Astrocyte (in vitro differentiated cells and primary cell): ENCODE results near the gene HNRNPM. TPM values are rescaled to one million over a fixed set of nuclear protein-coding genes. Genes with fewer than 3 reads are reported as not detected.

Source experiments
- DNase-seq: peaks from one replicate; pipeline ENCODE4 v3.0.0-alpha.2; 2010; ENCODE audit warnings: low read depth
- FAIRE-seq: peaks from 2 replicates; lab custom pipeline; 2011; peaks lifted over from hg19 to GRCh38; lab: Jason Lieb, UNC
- H2AFZ ChIP-seq: 2 replicates; pipeline ENCODE4 v1.6.0; 2012; ENCODE audit warnings: low read depth, low read length, inconsistent platforms
- H3K27ac ChIP-seq: 2 replicates; pipeline ENCODE4 v1.5.1; 2011; ENCODE audit warnings: low read depth, low read length, inconsistent platforms
- H3K27me3 ChIP-seq: 2 replicates; pipeline ENCODE4 v1.6.0; 2011; ENCODE audit warnings: low read length, inconsistent platforms; ENCODE audit not compliant: insufficient read depth
- H3K36me3 ChIP-seq: 2 replicates; pipeline ENCODE4 v1.5.1; 2011; ENCODE audit warnings: low read length, inconsistent platforms; ENCODE audit not compliant: insufficient read depth
- H3K4me1 ChIP-seq: 2 replicates; pipeline ENCODE4 v1.5.1; 2011; ENCODE audit warnings: low read length, inconsistent platforms; ENCODE audit not compliant: insufficient read depth
- H3K4me2 ChIP-seq: 2 replicates; pipeline ENCODE4 v1.6.0; 2012; ENCODE audit warnings: low read length, inconsistent platforms
- H3K4me3 ChIP-seq: 2 replicates; pipeline ENCODE4 v1.5.1; 2011; ENCODE audit warnings: low read depth, mild to moderate bottlenecking, low read length, inconsistent platforms; ENCODE audit not compliant: insufficient read depth
- H3K79me2 ChIP-seq: 2 replicates; pipeline ENCODE4 v1.6.0; 2012; ENCODE audit warnings: mild to moderate bottlenecking, low read length, inconsistent platforms; ENCODE audit not compliant: insufficient read depth
- H3K9ac ChIP-seq: 2 replicates; pipeline ENCODE4 v1.6.0; 2012; ENCODE audit warnings: mild to moderate bottlenecking, low read length, inconsistent platforms
- H3K9me3 ChIP-seq: 2 replicates; pipeline ENCODE4 v1.5.1; 2012; ENCODE audit warnings: low read depth, mild to moderate bottlenecking, low read length, inconsistent platforms; ENCODE audit not compliant: insufficient read depth
- H4K20me1 ChIP-seq: 2 replicates; pipeline ENCODE4 v1.6.0; 2012; ENCODE audit warnings: low read length, inconsistent platforms; ENCODE audit not compliant: insufficient read depth
- H3K27ac Mint-ChIP-seq: one replicate; pipeline ENCODE4 v1.8.0; 2021; ENCODE audit warnings: mild to moderate bottlenecking, mixed read lengths; ENCODE audit not compliant: unreplicated experiment
- H3K27me3 Mint-ChIP-seq: one replicate; pipeline ENCODE4 v1.8.0; 2021; ENCODE audit warnings: low read depth, mixed read lengths; ENCODE audit not compliant: unreplicated experiment
- H3K36me3 Mint-ChIP-seq: one replicate; pipeline ENCODE4 v1.8.0; 2021; ENCODE audit warnings: low read depth, mixed read lengths; ENCODE audit not compliant: unreplicated experiment
- H3K4me1 Mint-ChIP-seq: one replicate; pipeline ENCODE4 v1.8.0; 2021; ENCODE audit warnings: low read depth, mixed read lengths; ENCODE audit not compliant: unreplicated experiment
- H3K4me3 Mint-ChIP-seq: one replicate; pipeline ENCODE4 v1.8.0; 2021; ENCODE audit warnings: mild to moderate bottlenecking, moderate library complexity, mixed read lengths; ENCODE audit not compliant: unreplicated experiment
- H3K9me3 Mint-ChIP-seq: one replicate; pipeline ENCODE4 v1.8.0; 2021; ENCODE audit warnings: mild to moderate bottlenecking, mixed read lengths; ENCODE audit not compliant: unreplicated experiment
- EZH2 ChIP-seq: IDR thresholded peaks from 2 replicates; pipeline ENCODE4 v1.6.1; 2012; ENCODE audit warnings: mild to moderate bottlenecking, low read length, inconsistent platforms; ENCODE audit not compliant: insufficient read depth
- total RNA-seq: library from RNA; stranded (reverse); gene quantifications from 2 replicates; pipeline ENCODE4 v1.2.1, GENCODE V29; 2021
- TF ChIP-seq, protein P1 (sequence below): IDR thresholded peaks from 2 replicates; pipeline ENCODE4 v1.5.1; 2011; ENCODE audit warnings: low read depth, mild to moderate bottlenecking, inconsistent platforms, low read length, moderate library complexity; ENCODE audit not compliant: insufficient read depth

Gene HNRNPM
- total RNA-seq, 1 donor from 2014 or later, result 172 TPM

GRCh38 chr19:8429044-8429443, 15.7 kb upstream of the HNRNPM start:
- Mint-ChIP-seq H3K9me3 (no peaks in the 10 kb centered on the region), H3K27me3 (no peaks in the 10 kb centered on the region), H3K4me3 (no peak overlapping the region), H3K27ac (no peak overlapping the region), H3K36me3 (peaks cover 8% of the 10 kb centered on the region), H3K4me1 (peaks cover 6% of the 10 kb centered on the region)
- Histone ChIP-seq H4K20me1 (no peaks in the 10 kb centered on the region), H3K9ac (no peak overlapping the region), H3K27me3 (no peaks in the 10 kb centered on the region), H3K4me3 (no peak overlapping the region), H3K27ac (no peak overlapping the region), H3K9me3 (no peaks in the 10 kb centered on the region), H3K4me1 (peaks cover 3% of the 10 kb centered on the region), H3K79me2 (no peaks in the 10 kb centered on the region), H2AFZ (no peak overlapping the region), H3K4me2 (no peak overlapping the region), H3K36me3 (no peaks in the 10 kb centered on the region)
- TF ChIP-seq EZH2, result no peak
- no peak for DNase-seq
- no peak for FAIRE-seq

DNA sequence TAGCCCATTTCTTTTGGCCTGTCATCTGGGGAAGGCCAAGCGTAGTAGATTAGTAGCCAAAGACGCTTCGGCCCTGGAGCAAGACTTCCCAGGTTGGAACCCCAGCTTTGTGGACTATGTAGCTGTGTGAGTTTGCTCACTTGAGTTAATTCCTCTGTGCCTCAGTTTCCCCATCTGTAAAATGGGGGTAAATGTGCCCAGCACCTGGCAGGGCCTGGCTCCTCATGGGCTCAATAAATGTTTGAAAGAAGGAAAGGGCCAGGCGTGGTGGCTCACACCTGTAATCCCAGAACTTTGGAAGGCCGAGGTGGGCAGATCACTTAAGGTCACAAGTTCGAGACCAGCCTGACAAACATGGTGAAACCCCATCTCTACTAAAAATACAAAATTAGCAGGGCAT, 14.9 kb upstream of the HNRNPM start:
- Histone ChIP-seq H3K9me3 (no peaks in the 10 kb centered on the region), H3K27ac (no peak overlapping the region), H3K4me2 (no peak overlapping the region), H4K20me1 (no peaks in the 10 kb centered on the region), H3K27me3 (no peaks in the 10 kb centered on the region), H3K79me2 (no peaks in the 10 kb centered on the region), H2AFZ (no peak overlapping the region), H3K4me1 (no peaks in the 10 kb centered on the region), H3K36me3 (no peaks in the 10 kb centered on the region), H3K9ac (no peak overlapping the region), H3K4me3 (no peak overlapping the region)
- Mint-ChIP-seq H3K27ac (no peak overlapping the region), H3K4me1 (peaks cover 2% of the 10 kb centered on the region), H3K9me3 (no peaks in the 10 kb centered on the region), H3K36me3 (peaks cover 8% of the 10 kb centered on the region), H3K27me3 (no peaks in the 10 kb centered on the region), H3K4me3 (no peak overlapping the region)
- no peak for TF ChIP-seq EZH2
- TF ChIP-seq, protein P1, sequence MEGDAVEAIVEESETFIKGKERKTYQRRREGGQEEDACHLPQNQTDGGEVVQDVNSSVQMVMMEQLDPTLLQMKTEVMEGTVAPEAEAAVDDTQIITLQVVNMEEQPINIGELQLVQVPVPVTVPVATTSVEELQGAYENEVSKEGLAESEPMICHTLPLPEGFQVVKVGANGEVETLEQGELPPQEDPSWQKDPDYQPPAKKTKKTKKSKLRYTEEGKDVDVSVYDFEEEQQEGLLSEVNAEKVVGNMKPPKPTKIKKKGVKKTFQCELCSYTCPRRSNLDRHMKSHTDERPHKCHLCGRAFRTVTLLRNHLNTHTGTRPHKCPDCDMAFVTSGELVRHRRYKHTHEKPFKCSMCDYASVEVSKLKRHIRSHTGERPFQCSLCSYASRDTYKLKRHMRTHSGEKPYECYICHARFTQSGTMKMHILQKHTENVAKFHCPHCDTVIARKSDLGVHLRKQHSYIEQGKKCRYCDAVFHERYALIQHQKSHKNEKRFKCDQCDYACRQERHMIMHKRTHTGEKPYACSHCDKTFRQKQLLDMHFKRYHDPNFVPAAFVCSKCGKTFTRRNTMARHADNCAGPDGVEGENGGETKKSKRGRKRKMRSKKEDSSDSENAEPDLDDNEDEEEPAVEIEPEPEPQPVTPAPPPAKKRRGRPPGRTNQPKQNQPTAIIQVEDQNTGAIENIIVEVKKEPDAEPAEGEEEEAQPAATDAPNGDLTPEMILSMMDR, result no peak
- DNase-seq (no peak), FAIRE-seq (no peak)

DNA sequence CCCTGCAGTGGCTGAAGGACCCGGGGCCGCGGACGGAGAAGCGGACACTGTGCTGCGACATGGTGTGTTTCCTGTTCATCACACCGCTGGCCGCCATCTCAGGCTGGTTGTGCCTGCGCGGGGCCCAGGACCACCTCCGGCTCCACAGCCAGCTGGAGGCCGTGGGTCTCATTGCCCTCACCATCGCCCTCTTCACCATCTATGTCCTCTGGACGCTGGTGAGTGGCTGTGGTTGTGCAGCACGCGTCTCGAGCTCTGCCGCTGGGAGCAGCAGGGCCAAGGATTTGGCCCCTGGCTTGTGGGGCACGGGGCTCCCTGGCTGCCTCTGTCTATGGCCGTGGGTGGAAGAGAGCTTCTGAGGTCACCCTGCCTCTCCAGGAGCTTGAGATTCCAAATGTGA, 14.1 kb upstream of the HNRNPM start:
- H3K36me3 ChIP-seq, result no peaks in the 10 kb centered on the region
- no peak overlapping the region for H3K4me2 ChIP-seq
- no peaks in the 10 kb centered on the region for H3K79me2 ChIP-seq
- H3K9me3 ChIP-seq, result no peaks in the 10 kb centered on the region
- Mint-ChIP-seq H3K27me3 (no peaks in the 10 kb centered on the region), H3K4me1 (no peaks in the 10 kb centered on the region), H3K9me3 (no peaks in the 10 kb centered on the region), H3K27ac (no peak overlapping the region), H3K36me3 (peaks cover 10% of the 10 kb centered on the region), H3K4me3 (no peak overlapping the region)
- H3K9ac ChIP-seq, result no peak overlapping the region
- FAIRE-seq, result no peak
- H2AFZ ChIP-seq, result no peak overlapping the region
- no peak for TF ChIP-seq EZH2
- TF ChIP-seq, protein P1, result no peak
- H3K27me3 ChIP-seq, result no peaks in the 10 kb centered on the region
- H3K4me3 ChIP-seq, result no peak overlapping the region
- no peak overlapping the region for H3K27ac ChIP-seq
- no peaks in the 10 kb centered on the region for H3K4me1 ChIP-seq
- H4K20me1 ChIP-seq, result no peaks in the 10 kb centered on the region
- DNase-seq, result no peak
